Subcutaneous abdominal adipose tissue (tissue), 5 donors: Measurements from ENCODE around the gene ARID2.

Experiments used
- H3K27ac ChIP-seq: one replicate; pipeline ENCODE4 v1.7.0; 2013; ENCODE audit warnings: low read depth, mild to moderate bottlenecking, inconsistent platforms, low read length, moderate library complexity
- H3K27me3 ChIP-seq, 5 donors: one replicate each; pipeline ENCODE4 v1.7.0; 2013; ENCODE audit warnings: low read length in 5 of 5, inconsistent platforms in 1 of 5; ENCODE audit not compliant: control insufficient read depth in 5 of 5, insufficient read depth in 4 of 5
- H3K36me3 ChIP-seq, 5 donors: one replicate each; pipeline ENCODE4 v1.7.0; 2013; ENCODE audit warnings: low read length in 5 of 5; ENCODE audit not compliant: control insufficient read depth in 5 of 5, insufficient read depth in 5 of 5
- H3K4me1 ChIP-seq, 5 donors: one replicate each; pipeline ENCODE4 v1.7.0; 2013; ENCODE audit warnings: low read length in 5 of 5, mild to moderate bottlenecking in 3 of 5, moderate library complexity in 1 of 5; ENCODE audit not compliant: control insufficient read depth in 5 of 5, insufficient read depth in 5 of 5
- H3K4me3 ChIP-seq, 5 donors: one replicate each; pipeline ENCODE4 v1.7.0; 2013; ENCODE audit warnings: low read length in 5 of 5, low read depth in 1 of 5
- H3K9ac ChIP-seq, 5 donors: one replicate each; pipeline ENCODE4 v1.7.0; 2013; ENCODE audit warnings: low read length in 5 of 5, mild to moderate bottlenecking in 4 of 5, moderate library complexity in 3 of 5
- H3K9me3 ChIP-seq, 5 donors: one replicate each; pipeline ENCODE4 v1.7.0; 2013; ENCODE audit warnings: low read length in 5 of 5; ENCODE audit not compliant: control insufficient read depth in 5 of 5
- donor health status: healthy.
- donor health status: healthy.
- donor health status: healthy.
- donor health status: healthy.
- donor health status: healthy.

The ARID2 gene

DNA sequence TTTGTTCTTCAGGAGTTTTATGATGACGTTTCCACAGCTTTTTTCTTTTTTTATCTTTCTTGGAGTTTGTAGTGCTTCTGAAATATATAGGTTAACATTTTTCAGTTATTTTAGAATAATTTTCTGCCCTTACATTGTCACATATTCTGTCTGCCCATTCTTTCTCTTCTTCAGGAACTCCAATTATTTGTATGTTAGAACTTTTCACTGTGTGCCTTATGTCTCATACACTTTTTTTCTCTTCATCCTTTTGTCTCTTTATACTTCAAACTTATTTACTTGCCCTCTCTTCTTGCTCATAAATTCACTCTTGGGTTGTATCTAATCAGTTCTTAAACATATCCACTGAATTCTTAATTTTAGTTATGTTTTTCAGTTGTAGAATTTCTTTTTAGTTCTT, 105.3 kb downstream of the ARID2 start:
- H3K4me3 ChIP-seq: no peak overlapping the region
- peaks cover 0 to 3% (median 0%) of the 10 kb centered on the region in 5 donors for H3K9me3 ChIP-seq
- H3K27ac ChIP-seq: no peak overlapping the region
- H3K9ac ChIP-seq: no peak overlapping the region
- no peaks in the 10 kb centered on the region for H3K4me1 ChIP-seq
- H3K36me3 ChIP-seq: peaks cover 12 to 23% (median 21%) of the 10 kb centered on the region in 5 donors
- no peaks in the 10 kb centered on the region for H3K27me3 ChIP-seq

- H3K9me3 ChIP-seq: no peaks in the 10 kb centered on the region
- no peak overlapping the region for H3K4me3 ChIP-seq
- no peak overlapping the region for H3K9ac ChIP-seq
- peaks cover 22 to 42% (median 35%) of the 10 kb centered on the region in 5 donors for H3K36me3 ChIP-seq
- no peaks in the 10 kb centered on the region for H3K27me3 ChIP-seq
- no peaks in the 10 kb centered on the region for H3K4me1 ChIP-seq
- H3K27ac ChIP-seq: no peak overlapping the region
Observed at GRCh38 chr12:45839917-45840316, 110.4 kb downstream of the ARID2 start.

DNA sequence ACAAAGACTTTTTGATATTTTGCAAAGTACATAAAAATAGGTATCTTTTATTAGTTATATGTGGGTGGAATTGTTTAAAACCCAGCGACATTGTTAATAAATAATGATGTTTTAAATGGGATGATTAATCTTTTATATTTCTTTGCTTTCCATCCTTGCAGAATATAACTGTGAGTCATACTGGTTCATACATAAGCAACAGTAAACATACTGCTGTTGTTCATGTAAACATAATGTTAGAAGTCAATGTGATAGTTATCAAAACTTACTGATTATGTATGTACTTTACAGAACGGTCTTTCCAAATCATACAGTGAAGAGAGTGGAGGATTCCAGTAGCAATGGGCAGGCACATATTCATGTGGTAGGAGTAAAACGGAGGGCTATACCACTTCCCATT, 119.8 kb downstream of the ARID2 start:
- no peak overlapping the region for H3K27ac ChIP-seq
- H3K9ac ChIP-seq: no peak overlapping the region
- H3K4me3 ChIP-seq: no peak overlapping the region
- H3K4me1 ChIP-seq: no peaks in the 10 kb centered on the region
- no peaks in the 10 kb centered on the region for H3K9me3 ChIP-seq
- H3K36me3 ChIP-seq: peaks cover 32 to 47% (median 41%) of the 10 kb centered on the region in 5 donors
- H3K27me3 ChIP-seq: no peaks in the 10 kb centered on the region

DNA sequence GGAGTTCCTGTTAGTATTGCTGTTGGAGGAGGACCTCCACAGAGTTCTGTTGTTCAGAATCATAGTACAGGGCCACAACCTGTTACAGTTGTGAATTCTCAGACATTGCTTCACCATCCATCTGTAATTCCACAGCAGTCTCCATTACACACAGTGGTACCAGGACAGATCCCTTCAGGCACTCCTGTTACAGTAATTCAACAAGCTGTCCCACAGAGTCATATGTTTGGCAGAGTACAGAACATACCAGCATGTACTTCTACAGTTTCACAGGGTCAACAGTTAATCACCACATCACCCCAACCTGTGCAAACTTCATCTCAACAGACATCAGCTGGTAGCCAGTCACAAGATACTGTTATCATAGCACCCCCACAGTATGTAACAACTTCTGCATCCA, 120.8 kb downstream of the ARID2 start:
- H3K36me3 ChIP-seq: peaks cover 32 to 47% (median 40%) of the 10 kb centered on the region in 5 donors

GRCh38 chr12:45852508-45852907, 123.0 kb downstream of the ARID2 start:
- Histone ChIP-seq H3K4me3 (no peak overlapping the region), H3K9ac (no peak overlapping the region), H3K36me3 (peaks cover 25 to 47% (median 38%) of the 10 kb centered on the region in 5 donors), H3K9me3 (no peaks in the 10 kb centered on the region), H3K27me3 (no peaks in the 10 kb centered on the region), H3K27ac (no peak overlapping the region), H3K4me1 (no peaks in the 10 kb centered on the region)

More for the DNA sequence above, 120.8 kb downstream of the ARID2 start:
- no peaks in the 10 kb centered on the region for H3K27me3 ChIP-seq
- H3K4me1 ChIP-seq: no peaks in the 10 kb centered on the region
- no peak overlapping the region for H3K27ac ChIP-seq
- H3K9me3 ChIP-seq: no peaks in the 10 kb centered on the region
- no peak overlapping the region for H3K4me3 ChIP-seq
- H3K9ac ChIP-seq: no peak overlapping the region

DNA sequence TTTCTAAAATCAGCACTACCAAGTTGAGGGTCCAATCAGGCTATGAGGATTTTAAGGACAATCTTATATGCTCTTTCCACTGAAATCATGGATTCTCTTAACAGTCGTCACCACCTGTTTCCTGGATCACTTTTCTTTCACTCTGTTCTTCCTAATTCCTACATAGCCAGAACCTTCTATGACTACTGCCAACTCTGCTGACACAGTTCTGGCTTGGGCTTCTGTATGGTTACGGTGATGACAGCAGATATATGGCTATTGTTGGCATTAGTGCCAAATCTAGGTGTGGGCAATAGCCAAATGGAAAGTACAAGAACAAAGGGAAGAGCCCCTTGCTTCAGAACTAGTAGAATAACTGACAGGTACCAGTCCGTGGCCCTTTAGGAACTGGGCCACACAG, 124.0 kb downstream of the ARID2 start:
- Histone ChIP-seq H3K36me3 (peaks cover 25 to 51% (median 40%) of the 10 kb centered on the region in 5 donors), H3K9me3 (no peaks in the 10 kb centered on the region), H3K4me3 (no peak overlapping the region), H3K27ac (no peak overlapping the region), H3K27me3 (no peaks in the 10 kb centered on the region), H3K9ac (no peak overlapping the region), H3K4me1 (no peaks in the 10 kb centered on the region)

DNA sequence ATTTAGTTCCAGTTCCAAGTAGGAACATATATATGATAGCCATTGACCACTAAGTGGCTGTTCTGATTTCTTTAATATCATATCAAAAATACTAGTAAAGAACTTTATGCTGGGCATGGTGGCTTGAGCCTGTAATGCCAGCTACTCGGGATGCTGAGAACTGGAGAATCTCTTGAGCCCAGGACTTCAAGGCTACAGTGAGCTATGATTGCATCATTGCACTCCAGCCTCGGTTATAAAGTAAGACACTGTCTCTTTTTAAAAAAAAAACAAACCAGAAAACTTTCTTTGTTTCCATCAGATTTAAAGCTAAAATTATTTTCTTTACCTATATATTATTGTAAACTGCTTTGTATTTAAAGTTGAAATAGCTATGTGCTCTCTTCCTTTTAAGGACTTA, 133.8 kb downstream of the ARID2 start:
- H3K9me3 ChIP-seq: no peaks in the 10 kb centered on the region
- H3K27me3 ChIP-seq: no peaks in the 10 kb centered on the region
- H3K27ac ChIP-seq: no peak overlapping the region
- peaks cover 0 to 19% (median 4%) of the 10 kb centered on the region in 5 donors for H3K36me3 ChIP-seq
- no peak overlapping the region for H3K4me3 ChIP-seq
- no peaks in the 10 kb centered on the region for H3K4me1 ChIP-seq
- no peak overlapping the region for H3K9ac ChIP-seq

- Histone ChIP-seq H3K27ac (no peak overlapping the region), H3K4me1 (no peaks in the 10 kb centered on the region), H3K27me3 (no peaks in the 10 kb centered on the region), H3K4me3 (no peak overlapping the region), H3K36me3 (peaks cover 2 to 23% (median 4%) of the 10 kb centered on the region in 5 donors), H3K9me3 (no peaks in the 10 kb centered on the region), H3K9ac (no peak overlapping the region)
Observed at GRCh38 chr12:45866299-45866698, 136.8 kb downstream of the ARID2 start.

GRCh38 chr12:45872446-45872845, 142.9 kb downstream of the ARID2 start:
- Histone ChIP-seq H3K9me3 (peaks cover 0 to 6% (median 3%) of the 10 kb centered on the region in 5 donors), H3K27me3 (no peaks in the 10 kb centered on the region), H3K4me1 (no peaks in the 10 kb centered on the region), H3K4me3 (no peak overlapping the region), H3K27ac (no peak overlapping the region), H3K36me3 (peaks cover 31 to 56% (median 40%) of the 10 kb centered on the region in 5 donors), H3K9ac (no peak overlapping the region)

GRCh38 chr12:45877069-45877468, 147.6 kb downstream of the ARID2 start:
- Histone ChIP-seq H3K4me3 (no peak overlapping the region), H3K4me1 (peaks cover 0 to 3% (median 0%) of the 10 kb centered on the region in 5 donors), H3K9ac (no peak overlapping the region), H3K27ac (no peak overlapping the region), H3K36me3 (peaks cover 27 to 59% (median 39%) of the 10 kb centered on the region in 5 donors), H3K27me3 (no peaks in the 10 kb centered on the region), H3K9me3 (peaks cover 0 to 6% (median 3%) of the 10 kb centered on the region in 5 donors)
